MM.1S (cell line): ENCODE measurements around the gene FGR.

Experiments
- CTCF ChIP-seq: fragments of 300-600 bp; sonication (generic); IDR thresholded peaks from 2 replicates; pipeline ENCODE4 v1.5.1; 2016; ENCODE audit warnings: antibody characterized with exemption, low read length, mixed read lengths
- EZH2 ChIP-seq: fragments of 300-600 bp; sonication (generic); optimal IDR thresholded peaks from 2 replicates; pipeline ENCODE3; 2017; ENCODE audit warnings: low read depth, mild to moderate bottlenecking, antibody characterized with exemption, low read length, mixed read lengths

- TF ChIP-seq CTCF: no peak
- no peak for TF ChIP-seq EZH2
Measured at GRCh38 chr1:27599605-27600497, 35.1 kb downstream of the FGR start.
